Osteoblast (primary cell): ENCODE data around the gene CHN2. TPM values are rescaled to one million over a fixed set of nuclear protein-coding genes. Genes with fewer than 3 reads are reported as not detected.

Source experiments
- DNase-seq: peaks from one replicate; pipeline ENCODE4 v3.0.0; 2011; ENCODE audit warnings: low spot score, mixed read lengths; ENCODE audit not compliant: insufficient read length; ENCODE audit errors: missing footprints
- H2AFZ ChIP-seq: 2 replicates; pipeline ENCODE4 v1.6.0; 2011; ENCODE audit warnings: mild to moderate bottlenecking, low read length
- H3K27ac ChIP-seq: 2 replicates; pipeline ENCODE4 v1.5.1; 2011; ENCODE audit warnings: mild to moderate bottlenecking, low read depth, low read length, moderate library complexity
- H3K27me3 ChIP-seq: 2 replicates; pipeline ENCODE4 v1.6.0; 2012; ENCODE audit warnings: mild to moderate bottlenecking, control low read depth, inconsistent platforms, low read length, moderate library complexity; ENCODE audit not compliant: insufficient read depth
- H3K36me3 ChIP-seq: 2 replicates; pipeline ENCODE4 v1.5.1; 2011; ENCODE audit warnings: mild to moderate bottlenecking, low read length, control low read depth, moderate library complexity; ENCODE audit not compliant: insufficient read depth
- H3K4me1 ChIP-seq: 2 replicates; pipeline ENCODE4 v1.5.1; 2011; ENCODE audit warnings: mild to moderate bottlenecking, low read length, control low read depth, moderate library complexity; ENCODE audit not compliant: insufficient read depth
- H3K4me2 ChIP-seq: 2 replicates; pipeline ENCODE4 v1.6.0; 2011; ENCODE audit warnings: mild to moderate bottlenecking, low read length; ENCODE audit not compliant: insufficient read depth
- H3K4me3 ChIP-seq: fragments of 200-600 bp; sonication (generic); 3 replicates; pipeline ENCODE4 v1.5.1; 2012; ENCODE audit warnings: mild to moderate bottlenecking, low read length, inconsistent platforms; ENCODE audit not compliant: insufficient read depth
- H3K79me2 ChIP-seq: 2 replicates; pipeline ENCODE4 v1.6.0; 2012; ENCODE audit warnings: mild to moderate bottlenecking, low read length, control low read depth, inconsistent platforms; ENCODE audit not compliant: insufficient read depth
- H3K9me3 ChIP-seq: 2 replicates; pipeline ENCODE4 v1.5.1; 2011; ENCODE audit warnings: low read depth, low read length, control low read depth
- H4K20me1 ChIP-seq: 2 replicates; pipeline ENCODE4 v1.6.0; 2012; ENCODE audit warnings: mild to moderate bottlenecking, low read length, control low read depth; ENCODE audit not compliant: insufficient read depth
- CTCF ChIP-seq: IDR thresholded peaks from 2 replicates; pipeline ENCODE4 v1.5.1; 2011; ENCODE audit warnings: mild to moderate bottlenecking, low read depth, low read length, moderate library complexity; ENCODE audit errors: extremely low read depth
- total RNA-seq: library from RNA; depleted of rRNA; stranded (reverse); fragments of >200 nt; gene quantifications from 2 replicates; pipeline ENCODE4 v1.2.3, GENCODE V29; 2012

CHN2 gene
- total RNA-seq, 1 donor: under 0.01 TPM

GRCh38 chr7:29391262-29391661 lies 196.7 kb downstream of the CHN2 start:
- no peaks in the 10 kb centered on the region for H3K9me3 ChIP-seq
- no peak overlapping the region for H2AFZ ChIP-seq
- no peak overlapping the region for H3K4me2 ChIP-seq
- H3K79me2 ChIP-seq: no peaks in the 10 kb centered on the region
- no peak overlapping the region for H3K4me3 ChIP-seq
- no peak overlapping the region for H3K27ac ChIP-seq
- H4K20me1 ChIP-seq: no peaks in the 10 kb centered on the region
- no peaks in the 10 kb centered on the region for H3K4me1 ChIP-seq
- DNase-seq: no peak
- no peak for TF ChIP-seq CTCF
- no peaks in the 10 kb centered on the region for H3K36me3 ChIP-seq
- peaks cover 10% of the 10 kb centered on the region for H3K27me3 ChIP-seq

- TF ChIP-seq CTCF: no peak
- Histone ChIP-seq H2AFZ (no peak overlapping the region), H3K4me1 (no peaks in the 10 kb centered on the region), H3K27me3 (peaks cover 8% of the 10 kb centered on the region), H4K20me1 (no peaks in the 10 kb centered on the region), H3K4me2 (no peak overlapping the region), H3K27ac (no peak overlapping the region), H3K9me3 (no peaks in the 10 kb centered on the region), H3K36me3 (no peaks in the 10 kb centered on the region), H3K79me2 (no peaks in the 10 kb centered on the region), H3K4me3 (no peak overlapping the region)
- DNase-seq: no peak
These were observed 199.7 kb downstream of the CHN2 start for GRCh38 chr7:29394321-29394720.

GRCh38 chr7:29396563-29396962 lies 202.0 kb downstream of the CHN2 start:
- H3K36me3 ChIP-seq: no peaks in the 10 kb centered on the region
- H3K9me3 ChIP-seq: no peaks in the 10 kb centered on the region
- no peak overlapping the region for H2AFZ ChIP-seq
- no peak overlapping the region for H3K4me3 ChIP-seq
- DNase-seq: no peak
- no peaks in the 10 kb centered on the region for H3K4me1 ChIP-seq
- H3K79me2 ChIP-seq: no peaks in the 10 kb centered on the region
- no peak for TF ChIP-seq CTCF
- no peak overlapping the region for H3K4me2 ChIP-seq
- no peaks in the 10 kb centered on the region for H4K20me1 ChIP-seq
- peaks cover 8% of the 10 kb centered on the region for H3K27me3 ChIP-seq
- H3K27ac ChIP-seq: no peak overlapping the region

GRCh38 chr7:29397398-29397797 lies 202.8 kb downstream of the CHN2 start:
- Histone ChIP-seq H3K36me3 (no peaks in the 10 kb centered on the region), H4K20me1 (no peaks in the 10 kb centered on the region), H3K27me3 (peaks cover 6% of the 10 kb centered on the region), H2AFZ (no peak overlapping the region), H3K27ac (no peak overlapping the region), H3K4me1 (no peaks in the 10 kb centered on the region), H3K9me3 (no peaks in the 10 kb centered on the region), H3K79me2 (no peaks in the 10 kb centered on the region), H3K4me2 (no peak overlapping the region), H3K4me3 (no peak overlapping the region)
- no peak for DNase-seq
- no peak for TF ChIP-seq CTCF
